ENCODE data around the gene TMEM255B.
"Not testable (repeated sequence)": the region's sequence is repeated elsewhere in the genome, so short reads cannot be mapped to it uniquely, and the experiment has no call there.

Gene TMEM255B

GRCh38 chr13:113791226-113791625 lies 32.2 kb downstream of the TMEM255B start:
- DNase-seq: no peak

- DNase-seq: no peak
These were observed 32.7 kb downstream of the TMEM255B start for GRCh38 chr13:113791761-113792160.

DNA sequence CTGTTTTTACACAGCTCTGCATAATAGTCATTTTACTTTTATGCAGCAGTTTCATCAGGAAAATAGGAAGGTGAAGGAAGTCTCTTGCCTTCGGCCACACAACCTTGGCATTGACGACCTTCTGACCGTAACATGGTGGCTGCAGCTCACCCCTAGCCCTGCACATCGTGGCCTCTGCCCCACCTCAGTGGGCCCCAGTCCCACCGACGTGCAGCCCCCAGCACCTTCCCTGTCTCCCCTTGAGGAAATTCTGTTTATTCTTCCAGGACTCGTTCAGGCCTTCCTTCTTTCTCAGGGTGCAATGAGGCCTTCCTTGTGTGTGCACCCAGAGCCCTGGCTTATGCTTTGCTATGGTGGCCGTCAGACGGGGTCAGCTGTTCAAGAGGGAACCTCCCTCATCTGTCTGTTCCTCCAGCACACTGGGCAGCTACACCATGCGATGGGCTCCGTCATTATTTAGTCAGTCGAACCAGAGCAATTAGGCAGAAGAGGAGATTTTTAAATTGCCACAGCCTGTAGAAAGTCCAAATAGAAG lies 33.3 kb downstream of the TMEM255B start:
- DNase-seq: no peak

GRCh38 chr13:113792886-113793717 lies 34.1 kb downstream of the TMEM255B start:
- no peak for DNase-seq

DNA sequence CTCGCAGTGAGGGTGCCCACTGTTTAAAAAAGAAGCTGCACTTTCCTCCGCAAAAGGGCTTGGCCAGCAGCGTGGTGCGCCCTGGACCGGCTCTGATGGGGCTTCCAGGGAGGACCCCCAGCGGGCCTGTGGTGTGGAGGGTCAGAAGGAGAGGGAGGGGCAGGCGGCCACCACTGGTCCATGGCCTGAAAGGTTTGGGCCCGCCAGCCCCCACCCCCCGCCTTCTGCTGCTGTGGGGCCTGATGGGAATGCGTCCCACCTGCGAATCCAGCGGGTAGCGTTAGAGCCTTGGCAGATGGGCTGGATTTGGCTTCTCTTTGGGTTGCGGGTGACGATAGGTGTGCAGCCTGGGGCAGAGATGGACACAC lies 34.7 kb downstream of the TMEM255B start:
- DNase-seq: no peak

- no peak for DNase-seq
These were observed 35.1 kb downstream of the TMEM255B start for GRCh38 chr13:113794086-113794485.

DNA sequence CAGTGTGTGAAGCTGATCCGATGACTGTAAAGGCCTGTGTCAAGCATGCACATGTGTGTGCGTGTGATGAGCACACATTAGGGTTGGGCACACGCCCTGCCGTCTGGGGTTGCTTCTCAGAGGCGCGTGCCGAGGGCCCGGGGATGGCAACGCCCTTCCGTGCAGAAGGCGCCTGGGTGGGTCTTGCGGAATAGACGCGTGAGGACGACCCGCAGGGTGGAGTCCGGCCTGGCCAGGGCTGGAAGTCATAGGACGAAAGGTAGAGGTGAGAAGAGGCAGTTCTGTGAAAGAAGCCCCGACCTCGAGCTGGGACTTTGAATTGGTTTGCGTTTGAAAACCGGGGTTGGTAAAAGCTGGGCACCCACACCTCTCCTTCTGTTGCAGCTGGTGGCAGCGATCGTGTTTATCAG lies 35.7 kb downstream of the TMEM255B start:
- DNase-seq: no peak

- not testable (repeated sequence) for DNase-seq
These were observed 36.3 kb downstream of the TMEM255B start for GRCh38 chr13:113795362-113795761.

DNA sequence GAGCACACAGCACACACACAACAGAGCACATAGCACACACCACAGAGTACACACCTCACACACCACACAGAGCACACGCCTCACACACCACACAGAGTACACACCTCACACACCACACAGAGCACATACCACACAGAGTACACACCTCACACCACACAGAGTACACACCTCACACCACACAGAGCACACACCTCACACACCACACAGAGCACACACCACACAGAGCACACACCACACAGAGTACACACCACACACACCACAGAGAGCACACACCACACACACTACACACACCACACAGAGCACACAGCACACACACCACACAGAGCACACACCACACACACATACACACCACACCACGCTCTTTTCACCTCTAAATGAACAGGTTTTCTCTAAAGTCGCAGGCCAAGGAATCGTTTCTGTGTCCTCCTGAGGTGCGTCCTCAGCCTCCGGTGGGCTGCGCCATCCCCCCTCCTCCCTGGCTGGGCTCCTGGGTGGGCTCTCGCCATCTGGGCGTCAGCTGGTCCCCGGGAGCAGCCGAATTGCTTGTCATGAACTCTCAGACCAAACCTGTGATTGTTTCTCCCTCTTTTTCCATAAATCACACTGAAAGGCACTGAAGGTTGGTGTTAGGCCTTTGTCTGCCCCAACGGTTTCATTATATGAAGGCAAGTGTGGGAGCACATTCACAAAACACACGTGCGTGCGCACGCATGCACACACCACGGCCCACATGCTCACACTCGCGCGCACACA lies 37.4 kb downstream of the TMEM255B start:
- no peak for DNase-seq

DNA sequence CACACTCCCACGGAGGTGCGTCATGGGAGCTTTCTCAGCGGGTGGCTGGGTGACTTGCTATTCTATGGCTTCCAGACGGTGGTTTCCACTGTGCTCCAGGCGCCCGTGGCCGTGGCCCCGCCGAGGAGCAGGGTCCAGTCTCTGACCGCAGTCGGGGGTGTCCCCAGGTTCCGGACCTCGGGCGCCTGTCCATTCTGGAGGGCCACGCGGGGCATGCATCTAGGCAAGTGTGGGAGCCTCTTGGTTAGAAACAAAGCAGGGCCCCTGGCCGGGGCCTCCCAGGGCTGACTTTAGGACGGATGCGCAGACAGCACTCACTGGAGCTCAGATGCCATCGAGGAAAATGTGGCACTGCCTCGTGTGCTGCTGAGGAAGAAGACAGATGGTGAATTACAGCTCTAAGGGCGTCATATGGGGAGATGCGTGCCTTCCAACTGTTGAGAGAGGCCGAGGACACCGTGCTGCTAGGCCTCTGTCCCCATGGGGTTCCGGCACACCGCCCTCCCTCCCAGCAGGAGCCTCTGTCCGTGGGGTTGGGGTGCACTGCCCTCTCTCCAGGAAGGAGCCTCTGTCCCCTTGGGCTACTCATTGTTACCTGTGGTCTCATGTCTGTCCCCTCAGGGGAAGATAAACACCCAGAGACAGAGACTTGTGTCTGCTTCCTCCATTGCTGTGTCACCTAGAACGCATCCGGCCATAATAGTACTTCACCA lies 38.1 kb downstream of the TMEM255B start:
- no peak for DNase-seq

- DNase-seq: no peak
These were observed 39.3 kb downstream of the TMEM255B start for GRCh38 chr13:113798200-113798811.

GRCh38 chr13:113800576-113800926 lies 41.5 kb downstream of the TMEM255B start:
- DNase-seq: no peak

DNA sequence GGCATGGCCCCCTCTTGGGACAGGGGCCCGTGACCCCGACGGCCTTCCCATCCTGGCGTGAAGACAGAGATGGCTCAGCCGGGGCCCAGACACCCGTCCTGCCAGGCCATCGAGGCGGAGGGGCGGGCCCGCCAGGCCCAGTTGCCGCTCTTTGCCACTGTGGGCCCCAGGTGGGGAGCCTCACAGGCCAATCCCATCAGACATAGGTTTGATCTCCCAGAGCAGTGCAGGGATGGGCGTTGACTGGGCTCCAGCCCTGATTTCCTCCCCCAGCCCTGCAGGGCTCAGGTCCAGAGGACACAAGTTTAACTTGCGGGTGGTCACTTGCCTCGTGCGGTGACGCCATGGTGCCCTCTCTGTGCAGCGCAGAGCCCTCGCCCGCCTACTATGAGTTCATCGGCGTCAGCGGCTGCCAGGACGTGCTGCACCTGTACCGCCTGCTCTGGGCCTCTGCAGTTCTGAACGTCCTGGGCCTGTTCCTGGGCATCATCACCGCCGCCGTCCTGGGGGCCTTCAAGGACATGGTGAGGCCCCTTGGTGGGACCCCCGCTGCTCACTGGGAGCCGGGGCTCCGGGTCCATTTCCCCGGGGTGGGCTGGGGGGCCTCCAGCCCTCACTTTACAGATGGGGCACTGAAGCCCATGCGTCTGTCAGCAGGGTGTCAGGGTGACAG lies 42.4 kb downstream of the TMEM255B start:
- DNase-seq: no peak

DNA sequence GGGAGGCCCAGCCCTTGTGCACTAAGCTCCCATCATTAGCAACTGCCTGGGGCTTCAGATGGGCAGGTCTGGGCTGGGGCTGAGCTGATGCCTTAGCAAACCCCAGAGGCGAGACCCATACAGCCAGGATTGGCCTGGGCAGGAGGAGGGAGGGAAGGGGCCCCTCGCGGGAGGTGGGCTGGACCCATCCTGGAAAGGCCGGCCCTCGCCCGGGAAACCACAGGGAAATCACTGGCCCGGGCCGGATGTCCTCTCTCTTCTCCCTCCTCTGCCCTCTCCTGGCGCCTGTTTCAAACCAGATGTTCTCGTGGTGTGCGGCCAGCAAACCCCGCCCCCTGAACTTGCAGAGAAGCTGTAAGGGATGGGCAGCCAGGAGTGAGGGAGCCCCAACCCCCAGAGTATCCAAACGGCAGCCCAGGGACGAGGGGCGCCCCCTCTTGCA lies 43.1 kb downstream of the TMEM255B start:
- no peak for DNase-seq

- DNase-seq: no peak
These were observed 43.7 kb downstream of the TMEM255B start for GRCh38 chr13:113802761-113803160.

DNA sequence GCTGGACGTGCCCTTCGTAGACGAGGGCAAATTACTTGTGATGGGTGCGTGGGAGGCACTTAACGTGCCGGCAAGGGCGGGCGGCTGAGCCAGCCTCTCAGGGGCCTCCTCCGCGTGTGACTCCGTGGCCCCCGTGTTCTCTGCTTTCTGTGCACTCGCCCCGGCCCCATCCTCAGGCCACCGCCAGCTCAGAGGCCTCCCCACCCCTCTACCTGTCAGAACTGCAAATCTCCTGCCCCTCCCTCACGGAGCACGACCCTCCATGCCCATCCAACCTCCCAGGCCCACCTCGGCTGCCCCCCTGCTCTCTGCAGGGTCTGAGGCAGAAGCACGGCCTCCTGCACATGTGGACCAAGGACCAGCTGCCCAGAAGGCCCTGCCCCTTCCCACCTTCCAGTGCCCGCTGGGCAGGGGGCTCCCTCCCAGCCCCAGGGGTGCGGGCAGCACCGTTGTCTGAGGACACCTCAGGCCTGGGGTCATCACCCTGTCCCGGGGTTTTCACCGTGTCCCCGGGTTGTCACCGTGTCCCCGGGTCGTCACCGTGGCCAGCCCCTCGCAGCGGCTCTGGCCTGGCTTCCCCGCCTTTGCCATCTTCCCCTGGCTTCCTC lies 44.5 kb downstream of the TMEM255B start:
- no peak for DNase-seq

- no peak for DNase-seq
These were observed 45.1 kb downstream of the TMEM255B start for GRCh38 chr13:113804017-113804702.

GRCh38 chr13:113804703-113805430 lies 45.8 kb downstream of the TMEM255B start:
- no peak for DNase-seq

DNA sequence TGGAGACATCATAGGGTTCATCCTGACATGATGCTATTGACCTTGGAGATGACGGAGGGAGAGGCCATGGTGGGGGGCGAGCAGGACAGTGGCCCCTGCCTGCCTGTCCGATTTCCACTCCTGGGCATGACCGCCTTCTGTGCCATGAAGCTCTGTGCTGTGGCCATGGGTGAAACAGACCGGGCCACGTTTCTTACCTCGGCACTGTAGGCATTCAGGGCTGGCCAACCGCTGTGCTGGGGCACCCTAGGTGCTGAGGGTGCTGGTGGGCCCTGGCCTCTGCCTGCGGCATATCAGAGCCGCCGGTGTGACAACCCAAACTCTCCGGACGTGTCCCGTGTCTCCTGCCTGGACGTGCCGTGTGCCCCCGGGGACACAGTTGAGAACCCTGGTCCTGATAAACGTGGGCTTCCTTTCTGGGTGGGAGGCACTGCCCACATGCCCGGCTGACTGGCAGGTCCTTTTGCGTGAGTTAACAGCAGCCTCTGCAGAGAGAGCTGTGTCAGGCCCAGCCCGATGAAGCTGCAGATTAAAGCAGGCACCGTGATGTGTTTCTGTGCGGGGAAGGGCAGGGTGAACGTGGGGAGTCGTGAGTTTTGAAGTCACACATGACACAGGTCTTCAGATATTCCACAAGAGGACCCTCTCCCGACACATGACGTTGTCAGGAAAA lies 46.5 kb downstream of the TMEM255B start:
- no peak for DNase-seq

GRCh38 chr13:113806104-113806471 lies 47.1 kb downstream of the TMEM255B start:
- DNase-seq: no peak

Measured in suppressor macrophage treated with lipopolysaccharide for 4 hours (primary cell).